Neural progenitor cell (in vitro differentiated cells): ENCODE measurements around the gene TRIM22.
"Not testable (repeated sequence)": the region's sequence is repeated elsewhere in the genome, so short reads cannot be mapped to it uniquely, and the experiment has no call there.

Experiments
- CTCF ChIP-seq: fragments of 200-600 bp; sonication (generic); IDR thresholded peaks from 2 replicates; pipeline ENCODE4 v1.5.1; 2017; ENCODE audit warnings: antibody characterized with exemption, mild to moderate bottlenecking
- EZH2phosphoT487 ChIP-seq: fragments of 200-600 bp; sonication (generic); IDR thresholded peaks from 2 replicates; pipeline ENCODE4 v1.6.1; 2017; ENCODE audit warnings: antibody characterized with exemption

DNA sequence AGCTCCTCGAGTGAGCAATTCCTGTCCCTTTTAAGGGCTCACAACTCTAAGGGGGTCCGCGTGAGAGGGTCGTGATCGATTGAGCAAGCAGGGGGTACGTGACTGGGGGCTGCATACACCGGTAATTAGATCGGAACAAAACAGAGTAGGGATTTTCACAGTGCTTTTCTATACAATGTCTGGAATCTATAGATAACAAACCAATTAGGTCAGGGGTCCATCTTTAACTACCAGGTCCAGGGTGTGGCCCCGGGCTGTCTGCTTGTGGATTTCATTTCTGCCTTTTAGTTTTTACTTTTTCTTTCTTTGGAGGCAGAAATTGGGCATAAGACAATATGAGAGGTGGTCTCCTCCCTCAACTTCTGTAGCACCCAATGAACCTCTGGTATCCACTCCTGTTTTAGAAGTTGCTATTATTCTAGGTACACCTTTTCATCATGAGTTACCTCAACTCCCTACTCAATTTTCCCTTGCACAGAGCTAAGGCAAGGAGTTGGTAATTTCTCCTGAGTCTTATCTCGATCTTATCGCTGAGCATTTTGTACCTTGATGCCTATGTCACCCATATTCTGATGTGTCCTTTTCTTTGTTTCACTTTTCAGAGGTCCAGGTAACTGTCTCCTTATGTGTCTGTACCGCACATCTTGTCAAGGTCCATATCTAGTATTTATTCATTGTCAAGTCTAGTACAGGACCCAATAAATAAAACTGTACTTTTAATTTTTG is 1.8 kb downstream of the TRIM22 start:
- not testable (repeated sequence) for TF ChIP-seq CTCF, EZH2phosphoT487
